Measurements from ENCODE around the gene IGFLR1. TPM values are rescaled to one million over a fixed set of nuclear protein-coding genes. Genes with fewer than 3 reads are reported as not detected.

Gene IGFLR1
- total RNA-seq, 2 donors from 2014 or later: 6.0 to 11.2 TPM

GRCh38 chr19:35764432-35765315, 22.4 kb upstream of the IGFLR1 start:
- Histone ChIP-seq H3K4me1 (peaks cover 14% of the 10 kb centered on the region), H3K36me3 (replicated peaks in 1 of 2; ENCODE audit: insufficient read depth in 1 of 2, low read depth in 2 of 2) (peaks cover 0 to 7% of the 10 kb centered on the region in 2 donors), H3K27ac (no peak overlapping the region), H3K27me3 (no peaks in the 10 kb centered on the region), H3K9me3 (no peaks in the 10 kb centered on the region), H3K4me3 (no peak overlapping the region)
- ATAC-seq (no peak), DNase-seq (no peak)
- no peak for TF ChIP-seq POLR2A (IDR thresholded peaks at IDR 0.05)
- TF ChIP-seq CTCF (IDR thresholded peaks at IDR 0.05): no peak
- intact Hi-C loops (cut with DNase I): no loop called here
- WGBS, 2 donors: 95 to 97% methylated on average over 16 to 17 of the region's 17 CpGs

GRCh38 chr19:35760711-35761349, 18.6 kb upstream of the IGFLR1 start:
- Histone ChIP-seq H3K36me3 (replicated peaks in 1 of 2; ENCODE audit: insufficient read depth in 1 of 2, low read depth in 2 of 2) (peaks cover 0 to 7% of the 10 kb centered on the region in 2 donors), H3K4me1 (peaks cover 29% of the 10 kb centered on the region), H3K27me3 (no peaks in the 10 kb centered on the region), H3K4me3 (no peak overlapping the region), H3K27ac (no peak overlapping the region), H3K9me3 (no peaks in the 10 kb centered on the region)
- TF ChIP-seq CTCF (IDR thresholded peaks at IDR 0.05) (no peak), POLR2A (IDR thresholded peaks at IDR 0.05) (no peak)
- WGBS, 2 donors: 92 to 96% methylated on average over 4 of the region's 4 CpGs
- no peak for DNase-seq
- intact Hi-C loops (cut with DNase I): no loop called here
- no peak for ATAC-seq

- Histone ChIP-seq H3K27me3 (no peaks in the 10 kb centered on the region), H3K9me3 (no peaks in the 10 kb centered on the region), H3K4me1 (peaks cover 29% of the 10 kb centered on the region), H3K4me3 (no peak overlapping the region), H3K27ac (no peak overlapping the region), H3K36me3 (replicated peaks in 1 of 2; ENCODE audit: insufficient read depth in 1 of 2, low read depth in 2 of 2) (peaks cover 0 to 5% of the 10 kb centered on the region in 2 donors)
- no peak for DNase-seq
- no peak for ATAC-seq
- TF ChIP-seq POLR2A (IDR thresholded peaks at IDR 0.05) (no peak), CTCF (IDR thresholded peaks at IDR 0.05) (no peak)
- 93 to 100% methylated on average over 2 of the region's 2 CpGs for WGBS, 2 donors
- intact Hi-C loops (cut with DNase I): no loop called here
Observed at GRCh38 chr19:35759697-35760096, 17.4 kb upstream of the IGFLR1 start.

- peak within 1 kb of the TSS; percentile 77 to 94 (median 90) for H3K27ac ChIP-seq
- 0% methylated on average over 33 to 49 of the region's 53 CpGs for WGBS, 2 donors
- H3K4me1 ChIP-seq: peaks cover 29% of the 10 kb centered on the region
- no peaks in the 10 kb centered on the region for H3K27me3 ChIP-seq
- ATAC-seq (peak; percentile 97), DNase-seq (peak; percentile 98 to 99 (median 98))
- TF ChIP-seq CTCF (IDR thresholded peaks at IDR 0.05): no peak
- TF ChIP-seq POLR2A (IDR thresholded peaks at IDR 0.05): peak; percentile 28 to 87 (median 86)
- no peaks in the 10 kb centered on the region for H3K9me3 ChIP-seq
- intact Hi-C loops (cut with DNase I): no loop called here
- H3K36me3 ChIP-seq (replicated peaks in 1 of 2; ENCODE audit: insufficient read depth in 1 of 2, low read depth in 2 of 2): peaks cover 0 to 5% of the 10 kb centered on the region in 2 donors
- H3K4me3 ChIP-seq: peak within 1 kb of the TSS; percentile 69 to 74
Observed at GRCh38 chr19:35757749-35758608, 15.7 kb upstream of the IGFLR1 start, which contains the start of gene PROSER3. Gene PROSER3, plus strand, starts transcription at chr19:35758176. Its CDS starts 40 bp downstream, at chr19:35758216.
